GM12891 (cell line): ENCODE measurements around the gene BEND6.

Experiments used
- PAX5 ChIP-seq: IDR thresholded peaks from 2 replicates; pipeline ENCODE4 v1.6.1; 2011; ENCODE audit warnings: low read length, moderate library complexity, mild to moderate bottlenecking; ENCODE audit not compliant: insufficient read depth, severe bottlenecking
- POLR2A ChIP-seq: IDR thresholded peaks from 2 replicates; pipeline ENCODE4 v1.6.1; 2011; ENCODE audit warnings: low read depth, low read length, control low read depth
- POLR2AphosphoS5 ChIP-seq: IDR thresholded peaks from 2 replicates; pipeline ENCODE4 v1.6.1; 2011; ENCODE audit warnings: low read depth, low read length, control low read depth
- POU2F2 ChIP-seq: IDR thresholded peaks from 2 replicates; pipeline ENCODE4 v1.6.1; 2011; ENCODE audit warnings: low read depth, mild to moderate bottlenecking, control low read depth, low read length, moderate library complexity
- SPI1 ChIP-seq: IDR thresholded peaks from 2 replicates; pipeline ENCODE4 v1.6.1; 2011; ENCODE audit warnings: low read depth, low read length, control low read depth
- TAF1 ChIP-seq: IDR thresholded peaks from 2 replicates; pipeline ENCODE4 v1.6.1; 2011; ENCODE audit warnings: low read depth, low read length, control low read depth

DNA sequence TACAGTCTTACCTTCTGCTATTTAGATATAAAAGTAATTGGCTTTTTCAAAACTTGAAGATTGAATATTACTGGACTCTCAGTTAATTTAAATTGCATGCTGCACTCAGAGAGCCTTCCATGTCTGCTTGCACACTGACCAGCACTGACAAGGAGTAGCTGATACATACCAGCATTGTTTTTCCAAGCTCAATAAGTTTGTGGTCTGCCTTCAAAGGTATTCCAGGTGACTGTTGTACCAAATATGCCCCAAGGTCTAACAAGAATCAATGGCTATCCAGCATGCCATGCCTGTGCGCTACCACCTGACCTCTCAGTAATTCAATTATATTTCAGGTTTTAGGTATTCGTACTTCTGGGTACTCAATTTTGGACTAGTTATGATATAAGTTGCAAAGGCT is 30.0 kb downstream of the BEND6 start:
- TF ChIP-seq POLR2AphosphoS5 (no peak), POLR2A (no peak), TAF1 (no peak), PAX5 (no peak), POU2F2 (no peak), SPI1 (no peak)
